Stimulated activated CD4-positive, alpha-beta T cell treated with anti-CD3 and anti-CD28 coated beads, Interleukin-2, amount 100 ng/mL, for 24 hours (primary cell): ENCODE results near the gene SPRTN.

ENCODE experiments used
- DNase-seq, 2 donors: peaks; one replicate each; pipeline ENCODE4 v3.0.0-alpha.2; 2020

SPRTN gene

GRCh38 chr1:231338270-231339128, at the start of gene SPRTN:
TSS of gene SPRTN (plus strand) at chr1:231338293. CDS start at chr1:231338384, 91 bp downstream.
- DNase-seq, result peak in 1 of 2 donors; percentile 45

- DNase-seq, result no peak
These were observed 42.2 kb upstream of the SPRTN start for GRCh38 chr1:231295938-231296337.

DNA sequence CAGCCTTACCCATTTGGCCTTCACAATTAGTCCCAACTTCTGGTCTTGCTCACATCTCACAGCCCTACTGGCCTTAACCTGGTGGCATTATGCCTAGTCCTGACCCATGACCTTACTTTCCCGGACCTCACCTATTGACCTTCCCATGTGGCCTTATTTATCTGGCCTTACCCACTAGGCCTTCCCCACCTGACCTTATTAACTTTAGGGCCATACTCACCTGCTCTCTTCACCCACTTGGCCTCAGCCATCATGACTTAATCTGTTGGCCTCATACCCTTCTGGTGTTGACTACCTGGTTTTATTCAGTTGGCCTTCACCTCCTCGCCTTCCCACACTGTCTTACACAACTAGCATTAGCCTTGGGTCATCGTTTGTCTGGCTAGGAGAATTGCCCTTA, 36.1 kb upstream of the SPRTN start:
- DNase-seq, result no peak

GRCh38 chr1:231310391-231310934, 27.6 kb upstream of the SPRTN start:
- DNase-seq, result no peak

DNA sequence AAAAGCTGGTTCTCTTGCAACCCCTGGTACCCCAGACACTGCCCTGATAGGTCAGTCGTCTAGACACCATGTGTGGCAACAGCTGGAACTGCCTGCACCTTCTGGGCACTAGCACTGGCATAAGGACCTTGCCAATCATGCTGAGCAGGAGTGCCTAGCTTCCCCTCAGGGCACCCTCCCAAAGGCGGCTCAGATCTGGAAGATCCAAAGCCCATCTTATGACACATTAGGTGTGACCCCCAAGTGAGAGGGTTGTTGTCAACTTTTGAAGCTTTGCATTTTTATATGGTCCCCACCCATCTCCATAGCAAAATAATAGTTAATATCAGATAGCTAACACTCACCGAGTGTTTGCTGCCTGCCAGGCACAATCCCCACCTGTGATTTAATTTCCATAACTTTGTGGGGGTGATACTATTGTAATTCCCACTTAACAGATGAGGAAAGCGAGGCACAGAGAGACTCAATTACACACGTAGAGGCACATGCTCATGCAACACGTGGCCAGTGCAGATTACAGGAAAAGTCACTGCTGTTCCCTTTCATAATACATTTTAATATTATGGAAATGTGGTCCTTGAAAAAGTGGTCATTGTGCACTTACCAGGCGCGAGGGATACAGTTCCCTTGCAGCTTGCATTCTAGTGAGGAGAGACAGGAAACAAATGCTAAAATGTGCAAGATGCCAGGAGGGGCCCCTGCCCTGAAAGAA, 26.2 kb upstream of the SPRTN start:
- DNase-seq, result no peak

- no peak for DNase-seq
These were observed 25.7 kb upstream of the SPRTN start for GRCh38 chr1:231312432-231312788.

- DNase-seq, result no peak
These were observed 24.4 kb upstream of the SPRTN start for GRCh38 chr1:231313661-231314060.

DNA sequence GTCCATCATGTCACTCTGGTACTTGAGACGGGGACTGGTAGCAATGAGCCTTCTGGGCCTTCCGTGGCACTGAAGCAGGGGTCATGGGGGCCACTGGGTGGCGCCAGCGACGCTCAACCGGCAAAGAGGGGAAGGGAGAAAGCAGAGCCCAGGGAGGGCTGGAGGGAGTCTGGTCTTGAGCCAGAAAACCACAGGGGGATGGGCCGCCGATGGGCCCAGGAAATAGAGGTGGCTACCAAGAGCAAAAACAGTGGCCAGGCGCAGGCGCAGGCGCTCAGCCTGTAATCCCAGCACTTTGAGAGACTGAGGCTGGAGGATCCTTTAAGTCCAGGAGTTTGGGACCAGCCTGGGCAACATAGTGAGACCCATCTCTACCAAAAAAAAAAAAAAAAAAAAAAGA, 22.2 kb upstream of the SPRTN start:
- peak; percentile 41 to 55 for DNase-seq

GRCh38 chr1:231317306-231318014, 20.6 kb upstream of the SPRTN start:
- no peak for DNase-seq

DNA sequence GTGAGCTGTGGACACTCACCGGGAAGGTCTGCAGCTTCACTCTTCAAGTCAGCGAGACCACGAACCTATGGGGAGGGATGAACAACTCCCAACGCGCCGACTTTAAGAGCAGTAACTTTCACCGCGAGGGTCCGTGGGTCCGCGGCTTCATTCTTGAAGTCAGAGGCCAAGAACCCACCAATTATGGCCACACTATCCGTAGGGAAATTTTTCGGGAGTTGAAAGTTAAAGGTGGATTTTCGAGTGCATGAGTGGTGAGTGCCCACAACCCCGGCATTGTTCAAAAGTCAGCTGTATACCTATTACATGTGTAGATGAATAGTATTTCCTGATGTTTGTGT, 20.1 kb upstream of the SPRTN start:
- no peak for DNase-seq

GRCh38 chr1:231318568-231318967, 19.5 kb upstream of the SPRTN start:
- no peak for DNase-seq

DNA sequence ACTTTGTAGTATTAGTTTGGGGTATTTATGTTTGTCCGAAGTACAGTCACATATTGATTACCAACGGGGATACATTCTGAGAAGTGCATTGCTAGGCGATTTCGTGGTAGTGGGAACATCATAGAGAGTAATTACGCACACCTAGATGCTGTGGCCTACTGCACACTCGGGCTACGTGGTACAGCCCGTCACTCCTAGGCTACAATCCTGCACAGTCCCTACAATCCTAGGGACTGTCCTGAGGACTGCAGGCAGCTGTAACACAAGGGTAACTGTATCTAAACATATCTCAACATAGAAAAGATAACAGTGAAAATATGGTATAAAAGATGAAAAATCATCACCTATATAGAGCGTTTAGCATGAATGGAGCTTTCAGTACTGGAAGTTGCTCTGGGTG, 19.0 kb upstream of the SPRTN start:
- DNase-seq, result no peak

DNA sequence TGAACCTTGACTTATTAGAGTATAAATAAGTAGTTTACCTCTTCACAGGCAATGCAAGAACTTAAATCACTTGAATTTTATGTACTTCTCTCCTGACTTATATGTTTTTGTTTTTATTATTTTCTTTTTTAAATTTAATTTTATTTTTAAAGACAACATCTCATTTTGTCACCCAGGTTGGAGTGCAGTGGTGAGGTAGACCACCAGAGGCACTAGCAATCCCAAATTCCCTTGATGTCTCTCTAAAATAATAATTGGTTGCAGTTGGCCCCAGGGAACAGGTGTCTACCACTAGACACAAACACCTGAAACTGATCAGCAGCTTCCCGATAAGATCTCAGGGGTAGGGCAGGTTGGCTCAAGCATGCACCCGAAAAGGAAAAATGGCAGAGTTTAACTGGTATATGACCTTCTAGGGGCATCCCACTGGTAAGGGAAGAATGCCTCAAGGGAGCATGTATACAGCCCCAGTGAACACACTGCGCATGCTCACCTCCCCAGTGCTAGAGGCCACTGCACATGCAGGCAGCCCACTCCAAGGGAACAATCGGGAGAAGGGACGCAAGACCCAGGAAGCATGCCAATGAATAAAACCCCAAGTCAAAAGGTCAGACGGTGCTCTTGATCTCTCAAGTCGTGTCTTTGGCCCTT, 15.1 kb upstream of the SPRTN start:
- DNase-seq, result no peak

- DNase-seq, result no peak
These were observed 13.4 kb upstream of the SPRTN start for GRCh38 chr1:231324660-231325059.

DNA sequence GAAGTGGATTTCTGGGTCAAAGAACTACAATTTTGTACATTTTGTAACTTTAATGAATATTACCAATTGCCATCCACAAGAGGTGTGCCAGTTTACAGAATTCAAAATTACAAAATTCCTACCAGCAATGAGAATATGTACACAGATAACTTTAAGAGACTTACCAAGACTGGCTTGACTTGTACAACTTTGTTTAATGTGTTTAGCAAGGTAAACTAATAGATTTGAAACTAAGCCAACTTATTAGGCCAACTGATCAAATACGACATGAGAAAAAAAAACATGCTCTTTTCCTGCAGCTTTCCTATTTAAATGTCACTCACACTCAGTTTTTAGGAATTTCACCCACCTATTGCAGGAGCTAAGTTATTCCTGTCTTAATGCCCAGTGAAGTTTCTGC, 11.8 kb upstream of the SPRTN start:
- no peak for DNase-seq

- DNase-seq, result no peak
These were observed 10.5 kb upstream of the SPRTN start for GRCh38 chr1:231327617-231328016.

DNA sequence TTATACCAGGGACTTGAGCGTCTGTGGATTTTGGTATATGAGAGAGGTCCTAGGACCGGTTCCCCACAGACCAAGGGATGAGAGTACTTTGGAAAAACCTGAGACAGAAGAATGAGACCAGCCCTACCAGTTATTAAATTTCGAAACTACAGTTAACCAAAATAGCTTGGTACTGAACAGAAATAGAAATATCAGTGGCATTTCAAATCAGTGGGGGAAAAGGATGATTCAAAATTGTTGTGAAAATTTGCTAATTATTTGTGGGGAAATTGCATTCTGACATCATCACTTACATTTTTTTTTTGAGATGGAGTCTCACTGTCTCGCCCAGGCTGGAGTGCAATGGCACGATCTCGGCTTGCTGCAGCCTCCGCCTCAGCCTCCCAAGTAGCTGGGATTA, 8.6 kb upstream of the SPRTN start:
- no peak for DNase-seq

- DNase-seq, result no peak
These were observed 5.3 kb upstream of the SPRTN start for GRCh38 chr1:231332761-231333160.

GRCh38 chr1:231334079-231334666, 3.9 kb upstream of the SPRTN start:
- DNase-seq, result no peak

- DNase-seq, result no peak
These were observed 3.1 kb upstream of the SPRTN start for GRCh38 chr1:231334952-231335351.

GRCh38 chr1:231335663-231336602, 2.2 kb upstream of the SPRTN start:
- DNase-seq, result no peak
